HG03575 (cell line): ENCODE data around the gene MAGI2.

Experiments
- ATAC-seq: cut with Tn5 transposase; IDR thresholded peaks from one replicate; pipeline ENCODE4 v1.9.1; 2021; ENCODE audit not compliant: unreplicated experiment, insufficient number of reproducible peaks, low FRiP score; ENCODE audit errors: extremely low read depth

The MAGI2 gene

DNA sequence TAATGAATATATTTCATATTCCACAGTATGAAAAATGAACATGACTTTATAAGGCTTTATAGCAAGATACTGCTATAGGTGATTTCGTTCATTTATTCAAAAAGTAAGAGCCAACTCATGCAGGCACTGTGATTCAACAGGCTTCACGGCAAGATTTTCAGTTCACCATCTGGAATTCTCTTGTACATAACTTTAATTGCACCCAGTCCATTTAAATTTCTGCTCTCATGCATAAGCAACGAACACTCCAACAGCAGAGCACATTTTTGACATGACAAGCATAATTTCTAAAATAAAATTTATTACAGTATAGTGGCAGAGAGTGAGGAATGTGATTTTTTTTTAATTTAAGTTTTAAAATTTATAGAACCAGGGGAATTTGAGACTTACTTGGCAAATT is 1218.8 kb downstream of the MAGI2 start:
- no peak for ATAC-seq

- no peak for ATAC-seq
Measured at GRCh38 chr7:78232806-78233205, 1220.7 kb downstream of the MAGI2 start.

DNA sequence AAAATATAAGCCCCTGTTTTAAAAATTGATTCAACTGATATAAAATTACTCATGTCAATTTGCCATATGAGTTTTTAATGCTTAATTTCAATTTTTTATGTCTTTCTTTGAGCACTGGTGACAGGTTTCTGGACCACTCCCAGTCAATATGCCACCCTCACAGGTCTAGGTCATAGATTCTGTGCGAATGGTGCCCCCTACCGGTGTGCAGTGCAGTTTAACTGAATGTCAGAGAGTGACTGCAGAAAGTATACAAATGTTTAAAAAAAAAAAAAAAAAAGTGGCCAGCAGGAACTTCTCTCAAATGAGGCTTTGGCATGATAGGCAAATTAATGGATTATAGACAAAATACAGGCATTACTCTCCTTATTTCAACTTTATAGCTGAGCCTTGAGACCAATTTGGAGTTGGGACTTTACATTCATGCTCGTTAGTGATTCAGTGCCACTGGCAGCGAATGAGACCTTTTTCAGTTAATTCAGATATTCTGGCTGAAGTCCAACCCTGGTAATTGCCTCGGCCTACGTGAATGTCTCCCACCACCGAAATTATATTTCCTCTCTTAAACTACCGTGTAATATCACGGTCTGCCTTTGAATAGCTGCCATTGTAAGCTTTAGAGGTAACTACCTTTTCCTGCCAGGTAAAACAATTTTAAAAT is 1227.3 kb downstream of the MAGI2 start:
- no peak for ATAC-seq

GRCh38 chr7:78225534-78225933 is 1227.9 kb downstream of the MAGI2 start:
- ATAC-seq, result no peak

GRCh38 chr7:78224923-78225322 is 1228.5 kb downstream of the MAGI2 start:
- no peak for ATAC-seq

DNA sequence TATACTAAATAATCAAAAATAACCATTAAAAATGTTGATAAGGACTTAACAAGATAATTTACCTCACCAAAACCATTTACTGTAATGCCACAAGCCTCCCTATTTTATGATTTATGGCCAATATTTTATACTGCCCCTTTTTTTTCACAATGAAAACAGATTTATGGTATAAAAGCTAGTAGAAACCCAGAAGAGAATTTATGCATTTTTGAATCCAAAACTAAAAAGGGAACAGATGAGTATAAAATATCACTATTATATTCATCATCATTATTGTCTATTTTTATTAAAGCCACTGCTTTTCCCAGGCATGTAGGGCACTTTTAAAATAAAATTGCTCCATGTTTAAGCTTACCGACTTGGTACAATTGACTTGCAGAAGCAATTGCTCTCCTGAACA is 1229.9 kb downstream of the MAGI2 start:
- no peak for ATAC-seq

DNA sequence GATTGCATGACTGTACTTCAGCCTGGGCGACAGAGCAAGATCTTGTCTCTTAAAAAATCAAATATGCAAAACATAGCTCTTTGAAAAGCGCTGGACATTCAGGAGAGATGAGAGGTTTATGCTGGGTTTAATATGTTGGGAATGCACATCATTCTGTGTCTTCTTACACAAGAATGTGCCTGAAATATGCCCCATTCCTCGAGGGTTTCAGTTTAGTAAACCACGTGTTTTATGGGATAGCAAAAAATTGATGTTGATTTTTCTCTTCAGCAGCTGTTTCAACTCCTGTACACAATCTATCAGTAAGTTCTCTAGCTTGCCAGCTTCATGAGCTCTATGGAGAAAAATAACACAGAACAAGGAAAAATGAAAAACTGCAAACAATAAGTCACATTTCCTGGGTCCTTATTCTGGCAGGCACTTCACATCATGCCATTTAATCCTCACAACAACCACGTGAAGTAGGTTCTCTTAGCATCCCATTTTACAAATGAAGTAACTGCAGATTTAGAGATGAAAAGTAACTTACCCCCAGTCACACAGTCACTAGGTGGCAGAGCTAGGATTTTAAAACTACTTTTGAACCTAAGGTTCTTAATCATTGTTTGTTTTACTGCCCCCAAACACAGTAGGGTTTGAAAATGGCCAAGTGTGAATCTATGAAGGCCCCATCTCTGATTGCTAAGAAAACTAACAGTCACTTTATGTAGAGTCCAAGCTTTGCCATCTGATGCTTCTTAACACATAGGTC is 1231.3 kb downstream of the MAGI2 start:
- no peak for ATAC-seq

DNA sequence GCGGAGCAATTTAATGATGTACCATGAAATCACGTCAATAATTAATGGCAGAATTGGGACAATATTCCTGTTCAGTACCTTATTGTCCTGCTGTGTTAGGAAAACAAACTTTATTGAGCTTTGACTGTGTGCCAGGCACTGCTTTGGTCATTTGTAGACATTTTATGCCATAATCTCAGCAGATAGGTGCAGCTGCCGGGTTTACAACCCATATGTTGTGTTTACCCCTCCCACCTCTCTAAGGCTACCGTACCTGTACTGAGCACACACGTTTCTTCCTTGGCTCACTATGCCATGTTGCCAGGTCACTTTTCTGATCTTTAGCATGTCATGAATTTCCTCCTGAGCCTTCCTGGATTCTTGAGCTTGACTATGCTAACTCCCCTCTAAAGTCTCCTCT is 1232.7 kb downstream of the MAGI2 start:
- ATAC-seq, result no peak

- no peak for ATAC-seq
Measured at GRCh38 chr7:78218876-78219275, 1234.6 kb downstream of the MAGI2 start.

GRCh38 chr7:78218051-78218450 is 1235.4 kb downstream of the MAGI2 start:
- ATAC-seq, result no peak

DNA sequence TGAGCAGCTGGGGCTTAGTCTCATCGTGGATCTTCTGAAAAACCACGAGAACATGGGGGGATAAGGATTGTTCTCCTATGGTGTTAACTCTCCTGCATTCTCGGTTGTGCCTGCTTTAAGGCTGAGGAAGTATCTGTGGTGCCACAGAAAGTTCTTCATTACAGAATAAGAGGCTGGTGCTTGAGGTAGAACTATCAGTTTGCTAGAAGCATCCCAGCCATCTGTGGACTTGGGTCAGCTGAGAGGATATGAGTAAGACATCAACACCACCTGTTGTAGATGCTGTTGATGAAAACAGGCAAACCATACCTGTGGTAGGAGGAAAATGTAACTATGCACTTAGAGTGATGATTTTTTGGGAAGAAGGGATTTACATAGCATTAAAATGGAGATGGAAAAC is 1238.3 kb downstream of the MAGI2 start:
- ATAC-seq, result no peak

DNA sequence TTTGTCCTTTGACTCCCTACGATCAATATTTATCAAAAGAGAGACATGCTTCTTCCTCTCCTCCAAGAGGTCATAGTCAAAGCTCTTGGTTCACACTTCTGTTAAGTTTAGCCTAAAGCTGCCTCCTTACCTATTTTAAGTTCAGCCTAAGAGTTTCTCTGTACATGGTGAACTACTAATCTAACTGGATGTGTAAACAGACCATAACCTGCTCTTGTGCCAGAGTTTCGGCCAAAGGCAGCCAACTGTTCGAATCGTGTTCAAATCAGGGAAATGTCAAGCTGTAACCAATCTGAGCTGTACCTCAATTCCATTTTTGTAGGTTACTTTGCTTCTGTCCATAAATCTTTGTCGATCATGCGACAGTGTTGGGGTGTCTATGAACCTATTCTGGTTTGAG is 1240.1 kb downstream of the MAGI2 start:
- ATAC-seq, result no peak

GRCh38 chr7:78212476-78213060 is 1240.9 kb downstream of the MAGI2 start:
- ATAC-seq, result no peak

GRCh38 chr7:78207269-78207668 is 1246.2 kb downstream of the MAGI2 start:
- ATAC-seq, result no peak

GRCh38 chr7:78206769-78207168 is 1246.7 kb downstream of the MAGI2 start:
- ATAC-seq, result no peak

DNA sequence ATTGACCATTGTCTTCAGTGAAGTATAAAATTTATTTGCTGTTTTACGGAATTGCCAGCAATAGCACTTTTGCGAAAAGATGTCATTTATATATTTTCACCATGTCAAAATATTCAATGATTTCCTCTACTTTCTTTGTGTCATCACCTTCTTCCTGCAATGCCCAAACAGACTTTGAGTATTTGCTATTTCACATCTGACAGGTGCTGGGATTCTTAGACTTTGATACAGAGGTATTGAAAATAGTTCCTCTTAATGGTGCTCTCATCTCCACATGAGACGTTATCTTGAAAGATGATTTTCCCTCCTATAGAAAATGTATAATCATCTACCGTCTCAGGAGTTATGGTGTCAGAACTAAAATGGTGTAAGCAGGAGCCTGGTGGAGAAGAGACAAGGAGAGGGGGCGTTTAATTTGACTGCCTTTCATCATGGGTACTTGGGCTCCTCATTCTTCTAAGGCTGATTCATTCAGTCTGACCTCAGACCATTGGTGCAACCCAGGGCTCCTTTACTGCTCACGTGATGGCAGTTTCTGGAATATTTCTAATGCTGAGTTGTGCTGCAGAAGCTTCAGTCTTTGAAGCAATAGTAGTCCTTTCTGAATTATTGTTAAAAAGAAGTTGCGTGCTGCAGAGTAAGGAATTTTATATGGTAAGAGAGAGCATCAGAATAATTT is 1250.3 kb downstream of the MAGI2 start:
- no peak for ATAC-seq

- ATAC-seq, result no peak
Measured at GRCh38 chr7:78198756-78199155, 1254.7 kb downstream of the MAGI2 start.

DNA sequence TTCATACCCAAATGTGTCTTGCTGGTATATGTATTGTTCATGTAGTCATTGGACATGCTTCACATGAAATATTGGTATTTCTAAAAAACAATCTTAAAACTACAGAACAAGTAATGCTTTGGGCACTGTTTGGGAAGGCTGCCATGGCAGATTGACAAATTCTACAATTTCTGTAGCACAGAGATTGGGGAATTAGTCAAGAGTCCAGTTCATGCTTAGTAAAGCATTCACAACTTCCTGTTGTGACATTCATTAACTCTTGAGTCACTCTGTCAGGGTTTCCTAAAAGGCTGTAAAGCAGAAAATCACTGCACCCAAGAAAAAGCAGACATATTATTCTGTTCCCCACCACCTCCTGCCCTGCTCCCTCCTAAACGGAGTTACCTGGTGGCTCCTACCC is 1256.0 kb downstream of the MAGI2 start:
- ATAC-seq, result no peak

DNA sequence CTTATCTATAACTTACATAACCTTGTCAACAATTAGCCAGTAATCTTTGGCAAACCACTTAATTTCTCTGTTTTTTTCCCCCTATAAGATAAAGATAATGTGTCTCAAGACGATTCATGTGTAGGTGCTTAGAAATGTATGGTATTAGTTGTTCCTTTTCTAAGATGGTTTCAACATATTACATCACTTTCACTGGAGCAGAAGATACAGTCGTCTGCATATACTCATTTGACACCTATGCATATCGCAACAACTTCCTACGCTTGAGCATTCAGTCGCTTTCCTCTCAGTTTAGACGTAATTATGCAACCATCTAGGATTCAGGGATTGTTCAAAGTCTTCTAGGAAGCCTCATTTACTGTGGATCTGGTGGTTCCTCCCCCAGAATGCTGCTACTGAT is 1258.2 kb downstream of the MAGI2 start:
- no peak for ATAC-seq

DNA sequence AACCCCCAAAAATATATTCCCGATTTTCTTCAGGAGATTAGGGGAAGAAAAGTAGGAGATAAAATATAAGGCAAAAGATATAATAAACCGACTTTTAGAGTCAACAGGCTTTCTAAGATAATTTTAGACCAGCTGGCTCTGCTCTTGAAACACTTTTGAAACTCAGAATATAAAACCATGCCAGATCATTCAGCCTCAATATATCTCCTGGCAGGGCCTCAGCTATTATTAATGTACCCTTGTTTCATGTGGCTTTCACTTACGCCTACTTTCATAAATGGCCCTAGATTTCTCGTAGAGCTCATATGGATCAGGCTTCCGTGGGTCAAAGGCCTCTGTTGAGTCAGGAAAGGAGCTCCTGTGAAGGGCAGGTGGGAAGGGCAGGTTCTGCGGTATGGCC is 1258.9 kb downstream of the MAGI2 start:
- ATAC-seq, result no peak
